Anterior cingulate cortex (tissue), 58 donors: ENCODE data around the gene NAV3.
A peak's percentile ranks its signal among the peaks of the same experiment; 100 is the strongest.

Experiments used
- DNase-seq, 58 donors: peaks; one replicate each; lab custom pipeline; 2025; lab: John Stamatoyannopoulos, UW

The NAV3 gene

DNA sequence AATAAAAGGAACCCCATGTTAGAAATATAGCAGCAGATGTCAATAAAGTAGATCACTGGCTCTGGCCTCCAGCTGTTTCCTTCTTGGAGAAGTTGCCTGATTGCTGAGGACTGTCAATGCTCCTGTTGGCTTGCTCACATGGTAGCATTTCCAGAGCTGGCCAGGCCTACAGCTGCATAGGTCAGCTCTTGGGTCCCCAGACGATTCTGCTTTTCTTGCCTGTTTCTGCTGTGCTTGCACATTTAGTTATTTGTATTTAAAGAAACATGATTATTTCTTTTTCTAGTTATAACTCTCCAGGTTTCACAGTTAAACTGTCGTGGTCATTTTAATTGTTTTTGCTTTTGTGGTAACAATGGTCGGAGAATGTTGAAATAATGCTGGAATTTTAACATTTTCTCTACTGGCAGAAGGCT, 7.2 kb downstream of the NAV3 start:
- DNase-seq: peak in 10 of 58 donors; percentile 2 to 32 (median 14)

DNA sequence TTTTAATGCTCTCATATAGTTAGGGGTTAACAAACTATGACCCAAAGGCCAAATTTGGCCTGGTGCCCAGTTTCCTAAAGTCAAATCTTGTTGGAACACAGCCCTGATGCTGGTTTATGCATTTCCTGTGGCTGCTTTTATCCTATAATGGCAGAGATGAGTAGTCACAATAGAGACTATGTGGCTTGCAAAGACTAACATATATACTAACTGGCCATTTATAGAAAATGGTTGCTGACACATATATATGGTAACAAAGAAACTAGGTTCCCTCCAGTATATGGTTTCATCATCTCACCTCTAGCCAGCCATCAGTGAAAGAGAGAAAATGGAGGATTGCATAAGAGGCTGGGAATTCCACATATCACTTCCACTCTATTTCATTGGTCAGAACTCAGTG, 10.8 kb downstream of the NAV3 start:
- no peak for DNase-seq

DNA sequence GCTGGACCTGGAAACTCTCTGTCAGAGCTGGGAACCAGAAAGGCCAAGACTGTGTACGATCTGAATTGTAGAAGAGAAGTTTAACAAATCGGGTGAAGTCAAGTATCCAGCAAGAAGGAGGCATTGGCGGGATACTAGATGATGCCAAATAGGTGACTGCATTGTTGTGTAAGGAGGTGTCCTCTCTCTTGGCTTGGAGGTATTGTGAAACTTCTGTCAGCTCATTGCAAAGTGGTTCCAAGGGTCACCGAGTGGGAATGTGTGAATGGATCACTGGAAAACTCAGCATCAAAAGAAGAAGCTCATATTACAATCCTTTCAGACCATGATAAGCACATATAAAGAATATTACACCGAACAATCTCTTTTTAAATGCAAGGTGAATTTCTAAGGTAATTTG, 11.7 kb downstream of the NAV3 start:
- DNase-seq: no peak

DNA sequence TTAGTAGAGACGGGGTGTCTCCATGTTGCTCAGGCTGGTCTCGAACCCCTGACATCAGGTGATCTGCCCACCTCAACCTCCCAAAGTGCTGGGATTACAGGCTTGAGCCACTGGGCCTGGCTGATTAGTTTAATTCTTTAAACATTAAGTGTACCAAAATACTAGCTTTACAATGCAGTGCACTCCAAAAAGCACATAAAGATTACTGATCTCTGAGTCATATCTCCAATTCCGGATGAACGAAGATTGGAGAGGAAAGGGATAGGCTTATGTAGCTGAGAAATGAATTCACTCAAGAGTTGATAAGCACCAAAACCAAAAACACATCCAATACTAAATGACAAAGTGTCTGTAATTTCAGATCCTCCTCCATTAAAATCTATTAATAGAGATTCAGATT, 15.1 kb downstream of the NAV3 start:
- DNase-seq: no peak

DNA sequence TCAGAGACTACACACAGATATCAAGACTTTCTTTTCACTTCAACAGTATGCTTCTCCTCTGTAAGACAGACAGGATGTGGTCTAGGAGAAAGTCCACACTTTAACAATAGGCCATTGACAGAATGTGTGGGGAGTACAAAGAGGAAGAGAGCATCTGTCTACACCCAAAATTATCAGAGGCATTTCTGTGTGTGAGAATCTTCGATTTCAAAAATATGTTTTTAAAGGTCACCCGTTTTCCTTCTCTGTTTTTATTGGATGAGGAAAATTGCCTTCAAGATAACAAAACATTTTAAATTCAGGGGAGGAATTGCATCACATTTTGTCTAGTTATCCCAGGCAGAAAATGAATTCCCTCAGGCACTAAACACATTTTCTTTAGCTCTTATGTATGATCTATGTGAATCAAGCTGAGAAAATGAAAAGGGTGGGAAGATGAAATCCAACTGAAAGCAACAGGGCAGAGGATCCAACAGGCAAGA, 16.4 kb downstream of the NAV3 start:
- DNase-seq: no peak

DNA sequence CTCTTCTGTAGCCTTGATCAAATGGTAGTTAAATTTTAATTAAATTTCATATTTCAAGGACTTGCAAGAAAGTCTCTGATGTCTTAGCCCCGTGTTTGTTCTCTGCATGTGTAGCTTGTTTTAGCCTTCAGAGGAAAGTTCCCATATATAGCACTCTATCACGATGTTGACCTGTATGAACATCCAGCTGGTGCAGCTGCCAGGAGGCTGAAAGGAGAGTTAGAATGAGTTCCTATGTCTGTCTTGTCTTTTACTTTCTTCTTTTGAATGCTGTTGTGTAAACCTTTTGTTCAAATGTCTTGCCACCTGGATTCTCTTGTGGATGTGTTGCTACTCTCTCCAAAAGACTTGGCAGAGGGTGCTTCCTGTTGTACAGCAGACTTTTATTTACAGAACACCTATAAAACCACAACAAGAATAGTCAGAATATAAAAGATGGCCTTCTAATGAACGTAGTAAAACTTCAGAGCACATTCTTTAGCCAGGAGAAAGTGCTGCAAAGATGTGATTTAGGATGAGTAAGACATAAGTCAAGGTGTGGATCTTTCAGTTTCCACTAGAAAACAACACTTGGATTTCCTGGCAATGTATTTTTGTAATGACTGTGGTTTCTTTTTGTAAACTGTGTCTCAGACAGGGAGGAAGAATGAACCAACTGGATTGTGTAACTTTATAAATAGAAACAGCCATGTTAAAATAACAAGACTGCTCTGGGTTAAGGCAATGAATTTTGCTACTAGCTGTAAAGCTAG, 17.2 kb downstream of the NAV3 start:
- DNase-seq: peak in 2 of 58 donors; percentile 12 to 25

DNA sequence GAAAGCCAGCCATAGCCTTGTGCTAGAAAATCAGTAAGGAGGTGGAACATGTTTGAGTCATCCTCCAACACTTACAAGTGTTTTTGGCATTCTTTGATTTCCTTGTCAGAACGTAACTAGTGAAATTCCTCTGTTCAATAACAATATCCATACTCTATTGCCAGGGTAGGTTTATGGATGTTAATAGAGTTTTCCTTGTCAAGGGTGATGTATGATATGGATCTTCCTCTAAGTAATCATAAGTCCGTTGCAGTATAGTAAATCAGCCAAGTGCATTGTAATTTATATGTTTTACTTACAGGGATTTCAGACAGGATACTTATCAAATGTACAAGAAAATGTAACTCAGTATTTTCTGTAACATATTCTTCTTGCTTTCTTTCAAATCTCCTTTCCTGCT, 19.4 kb downstream of the NAV3 start:
- no peak for DNase-seq

DNA sequence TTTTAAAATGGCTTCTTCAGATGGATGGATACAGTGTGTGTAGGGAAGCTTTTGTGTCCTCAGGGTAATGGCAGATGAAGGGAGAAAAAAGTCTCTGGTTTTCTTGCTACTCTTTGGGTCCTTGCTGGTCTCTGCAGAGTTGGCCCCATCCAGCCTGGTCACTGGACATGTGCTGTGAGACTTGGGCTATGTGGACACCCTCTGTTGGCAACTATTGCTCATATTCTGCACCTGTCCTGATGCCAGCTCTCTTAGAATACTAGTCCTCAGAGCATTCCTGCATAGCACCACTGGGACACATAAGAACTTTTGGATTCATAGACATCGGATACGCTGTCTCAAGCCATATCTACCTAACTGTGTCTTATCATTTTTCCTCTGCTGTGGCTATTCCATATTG, 20.0 kb downstream of the NAV3 start:
- DNase-seq: no peak

DNA sequence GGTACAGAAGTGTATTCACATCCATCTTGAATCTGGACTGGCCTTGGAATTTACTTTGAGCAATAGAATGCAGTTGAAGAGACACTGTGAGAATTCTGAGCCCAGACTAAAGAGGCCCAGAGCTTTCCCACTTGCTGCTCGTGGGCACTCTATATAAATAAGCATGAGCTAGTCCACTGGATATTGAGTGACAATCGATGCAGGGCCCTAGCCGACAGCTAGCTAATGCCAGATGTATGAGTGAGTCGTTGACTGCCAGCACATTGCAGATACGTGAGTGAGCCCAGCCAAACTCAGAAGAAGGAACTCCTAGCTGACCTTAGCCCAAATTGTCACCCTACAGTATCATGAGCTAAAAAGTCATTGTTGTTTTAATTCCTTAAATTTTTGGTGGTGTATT, 24.9 kb downstream of the NAV3 start:
- no peak for DNase-seq

DNA sequence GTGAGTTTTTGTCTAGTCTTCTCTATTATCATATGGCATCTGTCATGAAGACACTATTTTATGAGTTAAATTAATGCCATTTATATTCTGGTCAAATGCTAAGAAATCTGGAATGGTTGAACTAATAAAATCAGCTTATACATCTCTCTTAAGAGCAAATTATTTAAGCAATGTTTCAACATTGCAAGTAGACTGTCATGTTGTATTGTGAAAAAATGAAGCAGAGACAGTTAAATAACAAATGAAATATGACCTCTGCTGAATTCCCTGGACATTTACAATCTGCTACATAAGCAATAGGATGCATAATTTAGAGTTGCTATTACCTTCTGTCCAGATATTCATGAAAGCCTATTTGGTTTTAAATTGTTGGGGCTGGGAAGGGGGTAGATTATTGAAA, 30.6 kb downstream of the NAV3 start:
- DNase-seq: no peak

DNA sequence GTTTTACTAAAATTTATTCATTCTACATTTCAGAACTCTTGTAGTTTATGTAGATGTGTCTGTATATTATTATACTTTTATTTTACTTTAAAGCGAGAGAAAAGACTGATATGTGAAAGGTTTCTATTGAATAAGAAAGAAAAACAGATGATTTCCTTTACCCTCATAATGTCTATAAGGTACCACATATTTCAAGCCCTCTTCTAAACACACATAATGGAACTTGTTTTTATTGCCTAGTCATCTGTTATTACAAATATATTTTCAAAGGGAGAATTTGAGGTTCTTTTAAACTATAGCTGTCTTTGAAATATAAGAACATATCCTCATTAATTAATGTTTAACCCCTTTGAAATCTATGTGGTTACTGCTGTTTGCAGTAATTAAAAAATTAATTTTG, 34.5 kb downstream of the NAV3 start:
- no peak for DNase-seq

DNA sequence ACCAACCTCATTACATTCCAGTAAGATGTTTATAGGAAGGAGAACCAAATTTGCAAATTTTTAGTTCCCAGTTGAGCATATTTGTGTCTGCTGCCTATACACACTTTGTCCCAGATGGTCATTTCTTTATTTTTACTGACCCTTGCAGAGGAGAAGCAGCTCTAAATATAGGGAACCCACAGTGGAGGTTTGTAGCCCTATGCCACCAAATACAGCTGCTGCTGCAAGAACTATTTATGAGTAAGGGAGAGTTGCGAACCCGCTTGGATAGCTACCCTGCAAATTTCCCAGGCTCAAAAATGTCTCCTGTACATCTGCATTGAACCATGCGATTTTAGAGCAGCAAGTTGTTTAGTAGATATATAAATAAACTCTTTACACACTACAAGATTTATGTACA, 48.2 kb downstream of the NAV3 start:
- no peak for DNase-seq

DNA sequence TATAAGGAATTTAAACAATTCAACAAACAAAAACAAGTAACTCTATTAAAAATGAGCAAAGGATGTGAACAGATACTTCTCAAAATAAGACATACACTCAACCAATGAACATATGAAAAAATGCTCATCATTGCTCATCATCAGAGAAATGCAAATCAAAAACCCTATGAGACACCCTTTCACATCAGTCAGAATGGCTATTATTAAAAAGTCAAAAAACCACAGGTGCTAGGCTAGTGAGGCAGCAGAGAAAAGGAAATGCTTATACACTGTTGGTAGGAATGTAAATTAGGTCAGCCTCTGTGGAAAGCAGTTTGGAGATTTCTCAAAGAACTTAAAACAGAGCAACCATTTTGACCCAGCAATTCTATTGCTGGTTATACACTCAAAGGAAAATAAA, 52.0 kb downstream of the NAV3 start:
- no peak for DNase-seq

DNA sequence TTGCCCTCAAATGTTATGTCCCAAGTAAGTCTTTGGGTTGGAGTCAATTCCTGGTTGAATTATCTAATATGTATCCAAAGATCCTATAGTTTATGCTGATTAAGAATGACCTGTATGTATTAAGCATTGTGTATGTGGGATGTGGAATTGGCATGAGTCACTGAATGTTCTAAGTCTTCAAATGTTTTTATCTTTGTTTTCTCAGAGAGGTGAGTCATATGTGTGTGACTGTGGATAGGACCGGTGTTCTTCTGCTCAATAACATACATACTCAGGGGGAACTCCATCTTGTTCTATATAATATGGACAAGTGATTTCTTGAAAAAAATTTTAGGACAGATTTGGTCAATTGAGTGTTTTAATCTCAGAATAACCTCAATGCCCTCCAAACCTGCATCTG, 57.9 kb downstream of the NAV3 start:
- DNase-seq: no peak

DNA sequence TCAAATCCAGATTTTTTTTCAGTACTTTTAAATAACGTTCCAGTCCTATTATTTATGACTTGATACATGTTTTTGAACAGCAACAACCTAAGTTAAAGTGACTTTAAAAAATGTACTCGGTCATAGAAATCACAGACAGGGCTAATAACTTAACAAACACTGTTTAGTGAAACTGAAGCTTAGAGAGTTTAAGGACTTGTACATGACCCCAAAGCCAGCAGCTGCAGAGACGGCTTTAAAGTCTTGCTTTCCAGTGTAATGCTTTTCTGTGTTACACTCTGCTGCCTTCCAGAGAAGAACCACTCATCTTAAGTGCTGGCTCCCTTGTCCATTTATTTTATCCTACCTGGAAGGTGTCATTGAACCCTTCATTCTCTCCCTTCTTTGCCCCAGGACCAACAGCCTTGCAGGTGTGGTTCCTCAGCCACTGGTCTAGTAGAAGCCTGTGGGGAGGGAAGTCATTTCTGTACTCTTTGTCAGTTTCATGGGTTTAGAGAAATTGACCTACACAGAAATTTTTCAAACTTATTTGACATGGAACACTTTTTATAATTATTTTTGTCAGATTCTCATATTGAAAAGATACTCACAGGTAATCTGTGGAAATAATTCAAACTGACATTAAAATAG, 60.9 kb downstream of the NAV3 start:
- no peak for DNase-seq

DNA sequence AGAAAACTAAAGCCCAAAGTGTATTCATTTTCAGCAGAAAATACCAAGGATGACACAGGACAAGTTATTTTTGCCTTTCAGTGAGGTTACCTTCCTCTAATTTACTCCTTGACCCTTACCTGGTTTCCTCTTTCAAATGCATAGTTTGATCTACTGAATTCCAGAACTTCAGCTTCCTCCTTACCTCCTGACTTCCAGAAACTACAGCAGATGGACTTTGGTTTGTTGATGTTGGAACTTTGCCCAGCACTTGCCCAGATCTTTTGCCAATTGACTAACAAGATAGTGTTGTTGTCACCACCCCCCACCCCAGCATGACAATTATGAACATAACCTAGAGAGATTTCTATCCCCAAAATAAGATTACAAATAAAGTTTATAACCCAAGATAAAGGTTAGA, 63.2 kb downstream of the NAV3 start:
- DNase-seq: no peak

DNA sequence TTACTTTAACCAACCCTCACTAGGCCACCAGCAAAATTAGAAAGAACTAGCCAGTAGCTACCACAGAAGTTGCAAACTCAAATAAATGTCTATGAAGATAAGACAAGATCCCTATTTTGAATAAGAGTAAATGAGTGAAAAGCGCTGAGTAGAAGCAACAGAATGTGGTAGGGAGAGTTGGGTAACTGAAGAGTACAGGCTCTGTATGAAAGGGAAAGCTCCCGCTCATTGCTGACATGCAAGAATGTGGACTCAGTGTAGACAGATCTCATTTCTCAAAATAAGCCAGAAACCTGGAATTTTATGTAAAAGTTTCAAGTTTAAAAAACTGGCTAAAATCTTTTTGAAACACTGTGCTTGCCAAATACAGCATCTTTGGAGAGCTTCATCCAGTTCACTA, 63.9 kb downstream of the NAV3 start:
- DNase-seq: no peak

DNA sequence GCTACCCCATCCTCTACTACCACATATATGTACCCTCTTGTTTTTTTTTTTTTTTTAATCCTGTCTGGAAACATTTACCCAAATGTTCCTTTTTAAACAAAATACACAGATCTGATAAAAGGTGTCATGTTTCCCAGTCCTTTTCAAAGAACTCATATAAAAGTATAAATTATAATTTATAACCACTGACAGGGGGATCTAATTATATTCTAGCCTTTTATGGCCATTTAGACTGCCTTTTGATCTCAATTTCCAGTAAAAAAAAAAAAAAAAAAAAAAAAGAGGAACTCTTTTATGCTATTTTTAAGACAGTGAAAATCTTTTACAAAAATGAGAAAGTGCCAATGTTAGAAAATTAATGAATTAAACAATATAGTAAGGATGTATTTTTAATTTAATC, 65.0 kb downstream of the NAV3 start:
- DNase-seq: no peak

DNA sequence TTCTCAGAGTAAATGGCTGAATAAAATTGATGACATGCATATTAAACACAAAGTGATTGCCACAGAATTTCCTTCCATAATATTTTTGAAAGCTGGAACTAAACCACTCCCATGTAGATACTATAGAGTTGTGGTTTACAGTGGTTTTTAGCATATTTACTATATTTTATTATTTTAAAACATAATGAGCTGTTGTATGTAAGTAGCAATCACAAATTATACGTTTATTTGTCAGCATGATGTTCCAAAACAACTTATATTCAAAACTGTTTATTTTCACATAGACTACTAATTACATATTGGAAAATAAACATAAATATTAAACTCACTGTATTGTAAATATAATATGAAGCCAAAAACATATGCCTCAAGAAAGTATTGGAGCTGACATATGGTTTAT, 77.2 kb downstream of the NAV3 start:
- DNase-seq: no peak

DNA sequence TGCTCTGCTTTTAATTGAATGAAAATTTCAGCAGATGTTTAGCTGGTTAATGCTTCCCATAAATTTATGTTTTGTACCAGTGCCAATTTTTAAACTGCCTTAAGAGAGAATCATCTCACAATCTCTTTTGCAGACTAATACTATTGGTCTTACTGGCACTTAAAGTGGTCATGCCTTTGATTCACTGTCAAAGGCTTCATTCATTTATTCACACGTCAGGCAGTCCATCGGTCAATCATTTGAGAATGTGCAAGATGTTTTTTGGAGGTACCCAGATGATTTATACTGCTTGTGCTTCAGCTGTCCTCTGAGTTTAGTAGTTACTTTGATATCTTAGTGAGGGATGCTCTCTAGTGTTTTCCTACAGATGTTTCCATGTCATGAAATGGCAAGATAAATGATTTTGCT, 83.4 kb downstream of the NAV3 start:
- no peak for DNase-seq

DNA sequence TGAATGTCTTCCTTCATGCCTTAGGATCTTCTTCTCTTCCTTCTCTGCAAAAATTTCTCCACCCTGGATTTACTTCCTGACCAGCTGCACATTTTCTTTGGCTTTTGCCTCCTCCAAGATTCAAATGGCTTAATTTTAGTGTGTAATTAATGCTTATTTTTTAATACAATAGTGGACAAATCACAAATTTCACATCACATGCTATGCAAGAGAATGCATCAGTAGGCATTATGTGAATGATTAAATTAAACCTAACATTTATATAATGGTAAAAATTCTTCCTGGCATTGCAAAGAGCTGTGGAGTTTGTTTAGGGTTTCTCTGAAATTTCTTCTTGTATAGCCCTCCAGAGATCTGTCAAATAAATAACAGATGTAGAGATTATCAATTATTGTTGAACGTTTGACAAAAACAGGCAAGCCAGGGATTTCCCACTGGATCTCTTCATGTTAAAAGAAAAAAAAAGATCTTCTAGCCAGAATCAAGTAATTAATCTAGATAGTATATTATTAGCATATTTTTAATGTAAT, 84.4 kb downstream of the NAV3 start:
- DNase-seq: no peak

DNA sequence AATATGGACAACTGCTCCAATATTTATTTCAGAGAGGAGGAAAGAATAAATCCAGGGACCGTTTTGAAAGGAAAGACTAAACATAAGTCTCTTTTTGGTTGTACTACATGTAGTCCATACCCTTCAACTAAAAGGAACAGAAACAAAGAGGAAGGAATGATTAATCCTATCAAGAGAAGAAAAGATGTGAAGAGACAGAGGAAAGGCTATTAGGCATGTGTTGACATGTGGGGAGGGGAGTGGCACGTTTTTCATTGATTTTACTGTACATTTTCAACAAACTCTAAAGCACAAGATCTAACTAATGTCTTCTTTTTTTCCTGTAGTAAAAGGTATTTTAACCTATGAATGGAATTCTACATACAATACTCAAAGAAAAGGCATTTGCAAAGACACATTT, 85.6 kb downstream of the NAV3 start:
- no peak for DNase-seq
